LNCaP clone FGC (cell line): ENCODE results near the gene RARRES1.

ENCODE experiments used
- DNase-seq: peaks from one replicate; pipeline ENCODE4 v3.0.0-alpha.2; 2011; ENCODE audit warnings: low read depth
- H3K4me3 ChIP-seq: 2 replicates; pipeline ENCODE4 v1.5.1; 2011; ENCODE audit warnings: mild to moderate bottlenecking, low read depth, low read length, control low read depth
- CTCF ChIP-seq: IDR thresholded peaks from 2 replicates; pipeline ENCODE4 v1.5.1; 2012; ENCODE audit warnings: mild to moderate bottlenecking; ENCODE audit not compliant: control insufficient read depth, insufficient read depth; ENCODE audit errors: extremely low read depth

Gene RARRES1

GRCh38 chr3:158770741-158771350 is 38.6 kb upstream of the RARRES1 start:
- no peak for DNase-seq
- H3K4me3 ChIP-seq, result no peak overlapping the region
- no peak for TF ChIP-seq CTCF

GRCh38 chr3:158769952-158770740 is 37.9 kb upstream of the RARRES1 start:
- no peak overlapping the region for H3K4me3 ChIP-seq
- TF ChIP-seq CTCF, result no peak
- DNase-seq, result no peak

GRCh38 chr3:158769549-158769948 is 37.3 kb upstream of the RARRES1 start:
- no peak for TF ChIP-seq CTCF
- H3K4me3 ChIP-seq, result no peak overlapping the region
- DNase-seq, result no peak

GRCh38 chr3:158768881-158769543 is 36.8 kb upstream of the RARRES1 start:
- no peak for DNase-seq
- H3K4me3 ChIP-seq, result no peak overlapping the region
- no peak for TF ChIP-seq CTCF

- TF ChIP-seq CTCF, result no peak
- DNase-seq, result no peak
- H3K4me3 ChIP-seq, result no peak overlapping the region
Measured at GRCh38 chr3:158768361-158768787, 36.1 kb upstream of the RARRES1 start.

- no peak overlapping the region for H3K4me3 ChIP-seq
- DNase-seq, result no peak
- no peak for TF ChIP-seq CTCF
Measured at GRCh38 chr3:158766364-158766763, 34.1 kb upstream of the RARRES1 start.
